Spleen (tissue), 11 donors: ENCODE results near the gene EYS. TPM values are rescaled to one million over a fixed set of nuclear protein-coding genes. Genes with fewer than 3 reads are reported as not detected.

ENCODE experiments used
- DNase-seq: peaks from one replicate; pipeline ENCODE4 v3.0.0-alpha.2; 2020
- H3K27ac ChIP-seq, 8 donors: fragments of 200-600 bp; sonication (generic) in 7 of 8; 1 replicate in 4 of 8; 2 replicates in 4 of 8; pipeline versions ENCODE4 v1.5.0 to v1.8.0; 2016 to 2021; ENCODE audit warnings: inconsistent platforms in 4 of 8, mild to moderate bottlenecking in 4 of 8, moderate library complexity in 1 of 8
- H3K27me3 ChIP-seq, 7 donors: fragments of 200-600 bp; sonication (generic) in 6 of 7; replicated peaks in 1 of 7; 1 replicate in 4 of 7; 2 replicates in 3 of 7; pipeline versions ENCODE4 v1.5.0 to v1.8.0; 2016 to 2021; ENCODE audit warnings: inconsistent platforms in 3 of 7, mild to moderate bottlenecking in 1 of 7
- H3K36me3 ChIP-seq, 6 donors: fragments of 200-600 bp; sonication (generic) in 5 of 6; 1 replicate in 4 of 6; 2 replicates in 2 of 6; pipeline versions ENCODE4 v1.5.0 to v1.8.0; 2016 to 2021; ENCODE audit warnings: inconsistent platforms in 2 of 6
- H3K4me1 ChIP-seq, 6 donors: fragments of 200-600 bp; sonication (generic) in 5 of 6; 1 replicate in 3 of 6; 2 replicates in 3 of 6; pipeline versions ENCODE4 v1.5.0 to v1.8.0; 2016 to 2021; ENCODE audit warnings: inconsistent platforms in 3 of 6
- H3K4me3 ChIP-seq, 8 donors: fragments of 200-600 bp; sonication (generic) in 7 of 8; 1 replicate in 4 of 8; 2 replicates in 4 of 8; pipeline versions ENCODE4 v1.5.0 to v1.8.0; 2016 to 2021; ENCODE audit warnings: inconsistent platforms in 4 of 8, mild to moderate bottlenecking in 4 of 8, moderate library complexity in 2 of 8
- H3K9me3 ChIP-seq, 8 donors: fragments of 200-600 bp; sonication (generic) in 7 of 8; 1 replicate in 4 of 8; 2 replicates in 4 of 8; pipeline versions ENCODE4 v1.5.0 to v1.8.0; 2016 to 2021; ENCODE audit warnings: inconsistent platforms in 4 of 8
- POLR2A ChIP-seq, 3 donors: fragments of 450-650 bp; IDR thresholded peaks; one replicate each; pipeline ENCODE4 v1.5.1; 2017; ENCODE audit warnings: antibody characterized with exemption in 3 of 3, mild to moderate bottlenecking in 1 of 3
- POLR2AphosphoS5 ChIP-seq, 3 donors: sonication (generic); formaldehyde crosslinking; IDR thresholded peaks; one replicate each; pipeline ENCODE4 v1.5.1; 2017; ENCODE audit warnings: antibody characterized with exemption in 3 of 3
- whole genome bisulfite sequencing, 5 donors: extraction: QIAGEN DNeasy Blood & Tissue Kit in 3 of 5; methylation state at CpG; one replicate each; pipeline versions ENCODE4 v1.1.5 to v1.1.7; 2013 to 2018; 5-methylcytosine and 5-hydroxymethylcytosine counted together
- intact Hi-C: fragments of 100-400 bp; cut with DNase I; formaldehyde crosslinking; loops from one replicate; pipeline ENCODE4 v1.15.0; 2023; ENCODE audit warnings: low total_unique reads
- polyA plus RNA-seq, 3 donors: library from polyadenylated mRNA; stranded (reverse); fragments of 200-250 nt; gene quantifications; one replicate each; pipeline ENCODE4 v1.2.1, GENCODE V29; 2013
- total RNA-seq, 7 donors: library from RNA; depleted of rRNA in 3 of 7; stranded (reverse); fragments of >200 nt in 3 of 7; fragmentation: NEBNext Ultra II Directional in 4 of 7; extraction: Animal tissue kit (Norgen Biotek cat#: 25700) in 4 of 7; gene quantifications; one replicate each; pipeline versions ENCODE4 v1.1.0 to v1.2.1, GENCODE V29; 2016 to 2021
- TF ChIP-seq, protein P1 (sequence below), 11 experiments: fragments of 200-600 bp in 7 of 11; fragments of 450-650 bp in 4 of 11; sonication (generic) in 4 of 11; IDR thresholded peaks in 8 of 11; conservative IDR thresholded peaks in 3 of 11; 1 replicate in 7 of 11; 2 replicates in 4 of 11; pipeline versions ENCODE4 v1.4.0 to v1.8.0; 2016 to 2021; ENCODE audit warnings: antibody characterized with exemption in 11 of 11, inconsistent platforms in 4 of 11, mild to moderate bottlenecking in 1 of 11
- donor health status: healthy with polysubstance abuse.
- donor health status: DM: no; HTN: no; CAD: no; lungs with moderate emphysema.
- donor health status: DM: no; HTN: no; CAD: no.
- donor health status: Bipolar disorder and iron deficiency.
- donor health status: healthy.
- donor health status: DM: no; HTN: no; CAD: no.
- donor health status: DM: yes; HTN: yes; CAD: no.

Gene EYS
- total and polyA plus RNA-seq, 10 donors: under 0.01 to 0.72 (median 0.28) TPM; not detected in 5

GRCh38 chr6:65410309-65410708 lies 296.7 kb downstream of the EYS start:
- intact Hi-C loops: no loop called here
- Histone ChIP-seq H3K27ac (no peak overlapping the region), H3K27me3 (no peaks in the 10 kb centered on the region), H3K4me3 (no peak overlapping the region), H3K9me3 (peaks cover 0 to 12% (median 0%) of the 10 kb centered on the region in 8 donors), H3K4me1 (no peaks in the 10 kb centered on the region), H3K36me3 (no peaks in the 10 kb centered on the region)
- WGBS, 5 donors: 76 to 86% (median 80%) methylated on average over 3 of the region's 3 CpGs
- TF ChIP-seq POLR2A (IDR thresholded peaks at IDR 0.05) (no peak), POLR2AphosphoS5 (IDR thresholded peaks at IDR 0.05) (no peak)
- TF ChIP-seq, protein P1, sequence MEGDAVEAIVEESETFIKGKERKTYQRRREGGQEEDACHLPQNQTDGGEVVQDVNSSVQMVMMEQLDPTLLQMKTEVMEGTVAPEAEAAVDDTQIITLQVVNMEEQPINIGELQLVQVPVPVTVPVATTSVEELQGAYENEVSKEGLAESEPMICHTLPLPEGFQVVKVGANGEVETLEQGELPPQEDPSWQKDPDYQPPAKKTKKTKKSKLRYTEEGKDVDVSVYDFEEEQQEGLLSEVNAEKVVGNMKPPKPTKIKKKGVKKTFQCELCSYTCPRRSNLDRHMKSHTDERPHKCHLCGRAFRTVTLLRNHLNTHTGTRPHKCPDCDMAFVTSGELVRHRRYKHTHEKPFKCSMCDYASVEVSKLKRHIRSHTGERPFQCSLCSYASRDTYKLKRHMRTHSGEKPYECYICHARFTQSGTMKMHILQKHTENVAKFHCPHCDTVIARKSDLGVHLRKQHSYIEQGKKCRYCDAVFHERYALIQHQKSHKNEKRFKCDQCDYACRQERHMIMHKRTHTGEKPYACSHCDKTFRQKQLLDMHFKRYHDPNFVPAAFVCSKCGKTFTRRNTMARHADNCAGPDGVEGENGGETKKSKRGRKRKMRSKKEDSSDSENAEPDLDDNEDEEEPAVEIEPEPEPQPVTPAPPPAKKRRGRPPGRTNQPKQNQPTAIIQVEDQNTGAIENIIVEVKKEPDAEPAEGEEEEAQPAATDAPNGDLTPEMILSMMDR (IDR thresholded peaks at IDR 0.05 in 8 of 11, conservative IDR thresholded peaks at IDR 0.05 in 3 of 11): no peak
- DNase-seq: no peak

GRCh38 chr6:65402564-65402963 lies 304.5 kb downstream of the EYS start:
- Histone ChIP-seq H3K36me3 (no peaks in the 10 kb centered on the region), H3K9me3 (peaks cover 0 to 9% (median 3%) of the 10 kb centered on the region in 8 donors), H3K4me1 (no peaks in the 10 kb centered on the region), H3K27me3 (no peaks in the 10 kb centered on the region), H3K27ac (no peak overlapping the region), H3K4me3 (no peak overlapping the region)
- no peak for DNase-seq
- TF ChIP-seq POLR2A (IDR thresholded peaks at IDR 0.05) (no peak), POLR2AphosphoS5 (IDR thresholded peaks at IDR 0.05) (no peak)
- TF ChIP-seq, protein P1 (IDR thresholded peaks at IDR 0.05 in 8 of 11, conservative IDR thresholded peaks at IDR 0.05 in 3 of 11): no peak
- intact Hi-C loops: no loop called here

- no peaks in the 10 kb centered on the region for H3K36me3 ChIP-seq
- H3K9me3 ChIP-seq: peaks cover 0 to 17% (median 4%) of the 10 kb centered on the region in 8 donors
- intact Hi-C loops: no loop called here
- no peak overlapping the region for H3K27ac ChIP-seq
- no peaks in the 10 kb centered on the region for H3K4me1 ChIP-seq
- 50 to 95% (median 85%) methylated on average over 1 of the region's 1 CpG for WGBS, 5 donors
- no peak overlapping the region for H3K4me3 ChIP-seq
- no peaks in the 10 kb centered on the region for H3K27me3 ChIP-seq
- TF ChIP-seq POLR2A (IDR thresholded peaks at IDR 0.05): no peak
- TF ChIP-seq POLR2AphosphoS5 (IDR thresholded peaks at IDR 0.05): no peak
- TF ChIP-seq, protein P1 (IDR thresholded peaks at IDR 0.05 in 8 of 11, conservative IDR thresholded peaks at IDR 0.05 in 3 of 11): no peak
- no peak for DNase-seq
Observed at GRCh38 chr6:65399355-65400084, 307.5 kb downstream of the EYS start.

GRCh38 chr6:65398851-65399250 lies 308.2 kb downstream of the EYS start:
- 89 to 93% (median 91%) methylated on average over 2 of the region's 2 CpGs for WGBS, 5 donors
- H3K9me3 ChIP-seq: peaks cover 0 to 17% (median 6%) of the 10 kb centered on the region in 8 donors
- TF ChIP-seq, protein P1 (IDR thresholded peaks at IDR 0.05 in 8 of 11, conservative IDR thresholded peaks at IDR 0.05 in 3 of 11): no peak
- TF ChIP-seq POLR2AphosphoS5 (IDR thresholded peaks at IDR 0.05): no peak
- no peak for TF ChIP-seq POLR2A (IDR thresholded peaks at IDR 0.05)
- no peak overlapping the region for H3K27ac ChIP-seq
- intact Hi-C loops: no loop called here
- no peaks in the 10 kb centered on the region for H3K36me3 ChIP-seq
- H3K27me3 ChIP-seq: no peaks in the 10 kb centered on the region
- no peak for DNase-seq
- no peak overlapping the region for H3K4me3 ChIP-seq
- H3K4me1 ChIP-seq: no peaks in the 10 kb centered on the region
